ENCODE data around the gene CLOCK.

GRCh38 chr4:55385201-55385649 lies 161.5 kb downstream of the CLOCK start:
- TF ChIP-seq CTCF (IDR thresholded peaks at IDR 0.05) (no peak), POLR2A (IDR thresholded peaks at IDR 0.05) (no peak), POLR2AphosphoS5 (IDR thresholded peaks at IDR 0.05) (no peak)
